Esophagus muscularis mucosa (tissue), 4 donors: ENCODE data around the gene SMIM29. TPM values are rescaled to one million over a fixed set of nuclear protein-coding genes. Genes with fewer than 3 reads are reported as not detected.
A peak's percentile ranks its signal among the peaks of the same experiment; 100 is the strongest.

Source experiments
- DNase-seq: peaks from one replicate; pipeline ENCODE4 v3.0.0-alpha.2; 2017; ENCODE audit errors: extremely low spot score
- H3K27ac ChIP-seq, 4 donors: fragments of 200-600 bp; sonication (generic); replicated peaks in 1 of 4; 1 replicate in 3 of 4; 2 replicates in 1 of 4; pipeline ENCODE4 v1.5.1; 2016 to 2019; ENCODE audit warnings: mild to moderate bottlenecking in 1 of 4
- H3K27me3 ChIP-seq, 4 donors: fragments of 200-600 bp; sonication (generic); one replicate each; pipeline versions ENCODE4 v1.5.1 to v1.6.0; 2016 to 2019
- H3K36me3 ChIP-seq, 4 donors: fragments of 200-600 bp; sonication (generic); one replicate each; pipeline ENCODE4 v1.5.1; 2016 to 2019
- H3K4me1 ChIP-seq, 4 donors: fragments of 200-600 bp; sonication (generic); one replicate each; pipeline ENCODE4 v1.5.1; 2016 to 2019
- H3K4me3 ChIP-seq, 4 donors: fragments of 200-600 bp; sonication (generic); 1 replicate in 2 of 4; 2 replicates in 2 of 4; pipeline ENCODE4 v1.5.1; 2016 to 2019; ENCODE audit warnings: mild to moderate bottlenecking in 4 of 4, moderate library complexity in 1 of 4
- H3K9me3 ChIP-seq, 4 donors: fragments of 200-600 bp; sonication (generic); 1 replicate in 3 of 4; 2 replicates in 1 of 4; pipeline ENCODE4 v1.5.1; 2016 to 2019
- EP300 ChIP-seq: sonication (generic); formaldehyde crosslinking; IDR thresholded peaks from one replicate; pipeline ENCODE4 v1.6.1; 2017; ENCODE audit warnings: antibody characterized with exemption
- POLR2A ChIP-seq: fragments of 450-650 bp; IDR thresholded peaks from one replicate; pipeline ENCODE4 v1.6.1; 2017; ENCODE audit warnings: antibody characterized with exemption, moderate library complexity, mild to moderate bottlenecking, low read depth
- POLR2AphosphoS5 ChIP-seq, 2 donors: sonication (generic); formaldehyde crosslinking; IDR thresholded peaks; one replicate each; pipeline ENCODE4 v1.6.1; 2017; ENCODE audit warnings: antibody characterized with exemption in 2 of 2
- WGBS: methylation state at CpG from one replicate; pipeline ENCODE4 v1.1.5; 2018; 5-methylcytosine and 5-hydroxymethylcytosine counted together
- intact Hi-C: fragments of 100-400 bp; cut with DNase I; formaldehyde crosslinking; loops from one replicate; pipeline ENCODE4 v1.15.1; 2023
- total RNA-seq, 4 donors: library from RNA; depleted of rRNA; stranded (reverse); fragments of >200 nt; gene quantifications; one replicate each; pipeline versions ENCODE4 v1.1.0 to v1.2.1, GENCODE V29; 2016
- TF ChIP-seq, protein P1 (sequence below), 3 experiments: fragments of 200-600 bp in 2 of 3; fragments of 450-650 bp in 1 of 3; sonication (generic) in 2 of 3; IDR thresholded peaks; one replicate each; pipeline ENCODE4 v1.5.1; 2017 to 2019; ENCODE audit warnings: antibody characterized with exemption in 3 of 3, mild to moderate bottlenecking in 2 of 3, moderate library complexity in 1 of 3

The SMIM29 gene
- total RNA-seq, 4 donors from 2014 or later: 21.2 to 26.3 (median 23.4) TPM

GRCh38 chr6:34249469-34250261, 859 bp upstream of the SMIM29 start:
- Histone ChIP-seq H3K36me3 (no peaks in the 10 kb centered on the region), H3K27ac (peak overlapping the region; percentile 84 to 91 (median 90)), H3K9me3 (no peaks in the 10 kb centered on the region), H3K4me1 (peaks cover 21 to 38% (median 33%) of the 10 kb centered on the region in 4 donors), H3K4me3 (peak overlapping the region; percentile 74 to 84 (median 80)), H3K27me3 (no peaks in the 10 kb centered on the region)
- WGBS: 39% methylated on average over 15 of the region's 18 CpGs
- intact Hi-C loops: loop anchor here (2.0 to 10.0 kb wide), 4 partner anchors 53 to 355 kb away; partner anchors contain the start of gene NUDT3
- TF ChIP-seq POLR2A (no peak), POLR2AphosphoS5 (IDR thresholded peaks at IDR 0.05) (no peak), EP300 (no peak)
- TF ChIP-seq, protein P1, sequence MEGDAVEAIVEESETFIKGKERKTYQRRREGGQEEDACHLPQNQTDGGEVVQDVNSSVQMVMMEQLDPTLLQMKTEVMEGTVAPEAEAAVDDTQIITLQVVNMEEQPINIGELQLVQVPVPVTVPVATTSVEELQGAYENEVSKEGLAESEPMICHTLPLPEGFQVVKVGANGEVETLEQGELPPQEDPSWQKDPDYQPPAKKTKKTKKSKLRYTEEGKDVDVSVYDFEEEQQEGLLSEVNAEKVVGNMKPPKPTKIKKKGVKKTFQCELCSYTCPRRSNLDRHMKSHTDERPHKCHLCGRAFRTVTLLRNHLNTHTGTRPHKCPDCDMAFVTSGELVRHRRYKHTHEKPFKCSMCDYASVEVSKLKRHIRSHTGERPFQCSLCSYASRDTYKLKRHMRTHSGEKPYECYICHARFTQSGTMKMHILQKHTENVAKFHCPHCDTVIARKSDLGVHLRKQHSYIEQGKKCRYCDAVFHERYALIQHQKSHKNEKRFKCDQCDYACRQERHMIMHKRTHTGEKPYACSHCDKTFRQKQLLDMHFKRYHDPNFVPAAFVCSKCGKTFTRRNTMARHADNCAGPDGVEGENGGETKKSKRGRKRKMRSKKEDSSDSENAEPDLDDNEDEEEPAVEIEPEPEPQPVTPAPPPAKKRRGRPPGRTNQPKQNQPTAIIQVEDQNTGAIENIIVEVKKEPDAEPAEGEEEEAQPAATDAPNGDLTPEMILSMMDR (IDR thresholded peaks at IDR 0.05): no peak
- peak; percentile 78 for DNase-seq

DNA sequence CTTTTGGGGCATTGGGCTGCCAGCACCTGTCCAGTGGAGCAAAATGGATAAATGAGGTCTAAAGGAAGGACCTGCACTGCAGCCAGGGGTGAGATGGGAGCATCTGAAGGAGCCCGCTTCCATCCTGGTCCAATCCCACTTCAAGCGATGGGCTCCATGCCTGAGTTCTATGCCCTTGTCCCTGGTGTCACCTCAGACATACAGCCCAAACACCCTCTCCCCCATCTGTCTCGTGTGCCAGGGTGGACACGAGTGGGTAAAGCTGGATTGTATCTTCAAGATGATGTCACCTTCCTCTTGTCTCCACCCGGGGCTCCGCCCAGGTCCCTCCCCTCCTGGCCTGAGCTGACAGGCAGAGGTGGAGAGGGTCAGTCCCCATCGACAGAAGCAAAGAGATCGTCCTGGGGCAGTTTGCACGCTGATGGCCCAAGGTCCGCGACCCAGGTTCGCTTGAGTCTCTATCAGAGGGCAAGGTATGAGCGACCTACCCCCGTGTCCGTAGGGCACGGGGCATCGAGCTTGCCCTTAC, 544 bp downstream of the SMIM29 start:
- DNase-seq: no peak

DNA sequence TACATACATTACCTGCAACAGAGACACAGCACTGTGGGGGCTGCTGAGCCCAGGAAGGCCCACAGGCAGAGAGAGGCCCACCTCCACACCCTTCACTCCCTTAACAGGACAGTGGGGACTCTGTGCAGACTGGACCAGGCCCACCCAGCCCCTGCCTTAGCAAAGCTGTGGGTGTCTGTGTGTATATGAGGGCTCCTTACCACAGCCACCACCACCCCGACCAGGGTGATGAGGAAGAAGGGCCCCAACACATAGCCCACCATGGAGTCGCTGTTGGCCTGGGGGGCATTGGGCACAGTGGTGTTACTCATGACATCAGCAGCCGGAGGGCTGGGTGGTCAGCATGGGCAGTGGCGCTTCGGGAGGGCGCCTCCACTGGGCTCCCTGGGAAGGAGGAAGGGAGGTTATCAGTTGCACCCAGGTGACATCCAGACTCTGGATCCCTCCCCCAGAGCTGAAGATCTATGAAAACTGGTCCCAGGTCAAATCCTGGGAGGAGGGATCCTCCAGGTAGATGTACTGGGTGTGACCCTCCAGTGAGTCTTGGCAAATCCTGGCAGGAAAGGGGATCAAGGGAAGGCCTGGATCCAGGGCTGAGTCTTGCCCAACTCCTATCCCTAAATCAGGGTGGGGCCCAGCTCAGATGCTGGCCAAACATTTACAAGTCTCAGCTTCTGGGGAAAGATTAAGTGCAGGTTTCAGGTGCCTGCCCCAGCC, 1.2 kb downstream of the SMIM29 start:
- DNase-seq: no peak
- H3K9me3 ChIP-seq: no peaks in the 10 kb centered on the region
- TF ChIP-seq POLR2AphosphoS5 (IDR thresholded peaks at IDR 0.05) (no peak), POLR2A (no peak), EP300 (no peak)
- TF ChIP-seq, protein P1 (IDR thresholded peaks at IDR 0.05): no peak
- peak overlapping the region; percentile 74 to 84 (median 80) for H3K4me3 ChIP-seq
- H3K4me1 ChIP-seq: peaks cover 33 to 56% (median 45%) of the 10 kb centered on the region in 4 donors
- WGBS: 90% methylated on average over 2 of the region's 6 CpGs
- peak overlapping the region; percentile 84 to 91 (median 90) for H3K27ac ChIP-seq
- intact Hi-C loops: loop anchor here (2.0 to 10.0 kb wide), 4 partner anchors 51 to 357 kb away; partner anchors contain the start of gene NUDT3
- peaks cover 0 to 8% (median under 1%) of the 10 kb centered on the region in 4 donors for H3K36me3 ChIP-seq
- no peaks in the 10 kb centered on the region for H3K27me3 ChIP-seq

More for the DNA sequence above, 544 bp downstream of the SMIM29 start:
- Histone ChIP-seq H3K4me1 (peaks cover 33 to 52% (median 45%) of the 10 kb centered on the region in 4 donors), H3K27ac (peak overlapping the region; percentile 84 to 91 (median 90)), H3K4me3 (peak overlapping the region; percentile 74 to 84 (median 80)), H3K36me3 (peaks cover 0 to 2% (median 0%) of the 10 kb centered on the region in 4 donors), H3K27me3 (no peaks in the 10 kb centered on the region), H3K9me3 (no peaks in the 10 kb centered on the region)
- intact Hi-C loops: loop anchor here (2.0 to 10.0 kb wide), 4 partner anchors 51 to 357 kb away; partner anchors contain the start of gene NUDT3
- no peak for TF ChIP-seq POLR2AphosphoS5 (IDR thresholded peaks at IDR 0.05)
- TF ChIP-seq POLR2A: no peak
- WGBS: 36% methylated on average over 4 of the region's 17 CpGs

GRCh38 chr6:34246563-34247391, 2.0 kb downstream of the SMIM29 start:
- TF ChIP-seq, protein P1 (IDR thresholded peaks at IDR 0.05): peak; percentile 11 to 17 (median 15)
- TF ChIP-seq EP300: no peak
- Histone ChIP-seq H3K9me3 (no peaks in the 10 kb centered on the region), H3K36me3 (peaks cover 0 to 12% (median 8%) of the 10 kb centered on the region in 4 donors), H3K4me1 (peaks cover 33 to 56% (median 45%) of the 10 kb centered on the region in 4 donors), H3K27me3 (no peaks in the 10 kb centered on the region), H3K4me3 (no peak overlapping the region), H3K27ac (peak overlapping the region in 3 of 4 donors; percentile 84 to 91 (median 89))
- 73% methylated on average over 4 of the region's 8 CpGs for WGBS
- intact Hi-C loops: loop anchor here (10.0 kb wide), 1 partner anchor 358 kb away; no protein-coding TSS in a partner anchor
- no peak for DNase-seq
